ENCODE results near the gene NPAT.
A peak's percentile ranks its signal among the peaks of the same experiment; 100 is the strongest.
"Not testable (repeated sequence)": the region's sequence is repeated elsewhere in the genome, so short reads cannot be mapped to it uniquely, and the experiment has no call there.

Gene NPAT

GRCh38 chr11:108148556-108148955 is 73.9 kb downstream of the NPAT start:
- DNase-seq, result no peak

GRCh38 chr11:108147150-108147549 is 75.3 kb downstream of the NPAT start:
- DNase-seq, result no peak

- no peak for DNase-seq
Measured at GRCh38 chr11:108144615-108145014, 77.8 kb downstream of the NPAT start.

GRCh38 chr11:108142304-108142703 is 80.1 kb downstream of the NPAT start:
- DNase-seq, result no peak

- no peak for DNase-seq
Measured at GRCh38 chr11:108137212-108137611, 85.2 kb downstream of the NPAT start.

- peak in 1 of 6 experiments; percentile 38 for DNase-seq
Measured at GRCh38 chr11:108135845-108136544, 86.4 kb downstream of the NPAT start.

GRCh38 chr11:108132993-108133538 is 89.4 kb downstream of the NPAT start:
- DNase-seq, result not testable (repeated sequence)

GRCh38 chr11:108131993-108132392 is 90.4 kb downstream of the NPAT start:
- no peak for DNase-seq

GRCh38 chr11:108128772-108129171 is 93.7 kb downstream of the NPAT start:
- DNase-seq, result no peak

- no peak for DNase-seq
Measured at GRCh38 chr11:108125096-108125495, 97.3 kb downstream of the NPAT start.

GRCh38 chr11:108122166-108122628 is 100.2 kb downstream of the NPAT start:
- no peak for DNase-seq

- peak; percentile 88 to 95 (median 92) for DNase-seq
Measured at GRCh38 chr11:108121274-108122155, 100.9 kb downstream of the NPAT start, which contains the start of gene ACAT1. ACAT1 (plus strand) TSS chr11:108121567; CDS start chr11:108121607, 40 bp downstream.

GRCh38 chr11:108120936-108121273 is 101.5 kb downstream of the NPAT start:
- not testable (repeated sequence) for DNase-seq

- DNase-seq, result peak in 2 of 6 experiments; percentile 14 to 19
Measured at GRCh38 chr11:108117746-108118371, 104.6 kb downstream of the NPAT start.

GRCh38 chr11:108115500-108116140 is 106.8 kb downstream of the NPAT start:
- no peak for DNase-seq

- no peak for DNase-seq
Measured at GRCh38 chr11:108112057-108112456, 110.4 kb downstream of the NPAT start.

GRCh38 chr11:108111126-108111525 is 111.3 kb downstream of the NPAT start:
- DNase-seq, result no peak

All from stimulated activated naive CD4-positive, alpha-beta T cell (primary cell).